Esophagus squamous epithelium (tissue), 4 donors: ENCODE data around the gene GPRASP1.

Source experiments
- POLR2A ChIP-seq, 4 donors: fragments of 450-650 bp; IDR thresholded peaks; one replicate each; pipeline ENCODE4 v1.6.1; 2017; ENCODE audit warnings: antibody characterized with exemption in 4 of 4, mild to moderate bottlenecking in 4 of 4, moderate library complexity in 3 of 4
- TF ChIP-seq, protein P1 (sequence below), 6 experiments: fragments of 450-650 bp in 4 of 6; fragments of 200-600 bp in 2 of 6; sonication (generic) in 2 of 6; IDR thresholded peaks; one replicate each; pipeline ENCODE4 v1.5.1; 2016 to 2019; ENCODE audit warnings: antibody characterized with exemption in 6 of 6, mild to moderate bottlenecking in 4 of 6, moderate library complexity in 4 of 6

DNA sequence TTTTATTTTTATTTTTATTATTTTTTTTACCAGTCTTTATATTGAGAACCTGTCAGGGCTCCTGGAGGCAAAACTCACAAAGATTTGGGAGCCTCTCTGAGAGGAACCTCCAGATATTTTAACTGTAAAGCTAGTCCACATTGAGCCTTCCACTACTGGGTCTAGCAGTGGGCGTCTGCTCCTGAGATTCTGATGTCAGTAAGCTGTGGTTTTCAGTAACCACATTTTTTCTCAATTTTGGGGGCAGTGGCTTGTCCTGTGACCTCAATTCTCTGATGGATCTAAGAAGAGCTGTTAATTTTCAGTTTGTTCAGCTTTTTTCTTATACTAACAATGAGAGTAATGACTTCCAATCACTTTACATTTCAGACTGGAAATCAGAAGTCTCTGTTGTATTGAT, 23.6 kb upstream of the GPRASP1 start:
- TF ChIP-seq, protein P1, sequence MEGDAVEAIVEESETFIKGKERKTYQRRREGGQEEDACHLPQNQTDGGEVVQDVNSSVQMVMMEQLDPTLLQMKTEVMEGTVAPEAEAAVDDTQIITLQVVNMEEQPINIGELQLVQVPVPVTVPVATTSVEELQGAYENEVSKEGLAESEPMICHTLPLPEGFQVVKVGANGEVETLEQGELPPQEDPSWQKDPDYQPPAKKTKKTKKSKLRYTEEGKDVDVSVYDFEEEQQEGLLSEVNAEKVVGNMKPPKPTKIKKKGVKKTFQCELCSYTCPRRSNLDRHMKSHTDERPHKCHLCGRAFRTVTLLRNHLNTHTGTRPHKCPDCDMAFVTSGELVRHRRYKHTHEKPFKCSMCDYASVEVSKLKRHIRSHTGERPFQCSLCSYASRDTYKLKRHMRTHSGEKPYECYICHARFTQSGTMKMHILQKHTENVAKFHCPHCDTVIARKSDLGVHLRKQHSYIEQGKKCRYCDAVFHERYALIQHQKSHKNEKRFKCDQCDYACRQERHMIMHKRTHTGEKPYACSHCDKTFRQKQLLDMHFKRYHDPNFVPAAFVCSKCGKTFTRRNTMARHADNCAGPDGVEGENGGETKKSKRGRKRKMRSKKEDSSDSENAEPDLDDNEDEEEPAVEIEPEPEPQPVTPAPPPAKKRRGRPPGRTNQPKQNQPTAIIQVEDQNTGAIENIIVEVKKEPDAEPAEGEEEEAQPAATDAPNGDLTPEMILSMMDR (IDR thresholded peaks at IDR 0.05) = no peak
- TF ChIP-seq POLR2A (IDR thresholded peaks at IDR 0.05) = no peak
